HG03575 (cell line): Measurements from ENCODE around the gene MARK2.

Experiments
- ATAC-seq: cut with Tn5 transposase; IDR thresholded peaks from one replicate; pipeline ENCODE4 v1.9.1; 2021; ENCODE audit not compliant: unreplicated experiment, insufficient number of reproducible peaks, low FRiP score; ENCODE audit errors: extremely low read depth

MARK2 gene

DNA sequence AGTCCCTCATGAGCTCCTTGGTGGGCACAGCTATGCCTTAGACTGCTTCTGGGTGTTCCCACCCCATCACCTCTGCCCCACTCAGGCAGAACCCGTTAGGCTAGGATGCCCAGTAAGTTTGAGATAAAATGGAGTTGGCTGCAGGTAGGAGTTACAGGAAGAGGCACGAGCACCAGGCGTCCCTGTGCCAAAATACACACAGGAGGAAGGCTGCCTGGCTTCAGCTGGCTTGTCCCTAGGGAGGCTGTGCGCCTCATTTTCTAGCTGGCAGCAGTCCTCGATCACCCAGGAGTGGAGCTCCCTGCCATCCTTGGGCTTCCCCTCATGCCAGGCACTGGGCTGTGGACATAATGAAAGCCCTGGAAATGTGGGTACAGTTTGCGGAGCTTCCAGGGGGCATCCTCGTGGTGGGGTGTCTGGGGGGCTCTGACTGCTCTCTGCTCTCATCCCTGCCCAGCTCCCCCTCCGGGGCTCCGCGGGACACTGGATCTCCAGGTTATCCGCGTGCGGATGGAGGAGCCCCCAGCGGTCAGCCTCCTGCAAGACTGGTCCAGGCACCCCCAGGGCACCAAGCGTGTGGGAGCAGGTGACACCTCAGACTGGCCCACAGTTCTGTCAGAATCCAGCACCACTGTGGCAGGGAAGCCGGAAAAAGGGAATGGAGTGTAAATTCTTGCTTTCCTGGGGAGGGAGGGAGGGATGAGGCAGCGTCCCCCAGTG is 12.3 kb upstream of the MARK2 start:
- no peak for ATAC-seq

DNA sequence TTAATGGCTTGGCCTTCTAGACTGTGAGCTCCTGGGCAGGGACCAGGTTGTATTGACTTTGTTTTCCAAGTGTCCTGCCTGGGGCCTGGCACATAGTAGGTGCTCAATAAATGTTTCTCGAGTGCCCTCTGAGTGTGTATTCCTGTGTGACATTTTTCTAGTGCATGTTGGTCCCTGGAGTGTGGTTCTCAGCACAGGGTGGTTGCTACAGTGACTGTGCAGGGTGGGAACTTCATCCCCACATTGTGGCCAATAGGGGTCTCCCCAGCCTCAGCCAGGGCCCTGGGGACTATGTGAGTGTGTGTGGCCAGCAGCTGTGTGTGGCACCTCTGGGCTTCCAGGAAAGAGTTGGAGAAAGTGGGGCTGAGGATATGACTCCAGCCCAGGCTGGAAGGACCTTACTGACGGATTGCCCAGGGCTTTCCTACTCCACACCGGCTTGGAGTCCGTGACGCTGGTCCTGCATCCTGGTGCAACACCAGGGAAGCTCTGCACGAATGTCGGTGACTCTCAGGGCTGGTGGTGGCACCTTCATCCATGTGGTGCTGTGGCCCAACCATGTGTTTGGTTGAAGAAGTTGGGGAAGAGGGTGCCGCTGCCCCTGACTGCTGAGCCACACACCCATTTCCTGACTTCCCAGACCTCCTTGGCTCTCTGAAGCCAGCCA is 9.0 kb upstream of the MARK2 start:
- no peak for ATAC-seq

- ATAC-seq: no peak
Observed at GRCh38 chr11:63831326-63831725, 7.6 kb upstream of the MARK2 start.

GRCh38 chr11:63832336-63832735 is 6.6 kb upstream of the MARK2 start:
- ATAC-seq: no peak

DNA sequence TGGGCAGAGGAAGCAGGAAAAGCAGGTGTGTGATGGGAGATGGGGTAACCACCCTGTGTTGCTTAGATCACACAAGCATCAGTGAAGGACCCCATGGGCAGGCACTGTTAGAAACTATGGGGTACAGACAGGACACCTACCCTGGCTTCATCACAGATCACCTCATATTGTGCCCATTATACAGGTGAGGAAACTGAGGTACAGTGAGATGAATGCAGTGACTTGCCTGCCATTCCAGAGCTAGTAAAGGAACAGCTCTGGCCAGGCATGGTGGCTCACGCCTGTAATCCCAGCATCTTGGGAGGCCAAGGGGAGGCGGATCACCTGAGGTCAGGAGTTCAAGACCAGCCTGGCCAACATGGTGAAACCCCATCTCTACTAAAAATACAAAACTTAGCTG is 5.9 kb upstream of the MARK2 start:
- ATAC-seq: no peak

DNA sequence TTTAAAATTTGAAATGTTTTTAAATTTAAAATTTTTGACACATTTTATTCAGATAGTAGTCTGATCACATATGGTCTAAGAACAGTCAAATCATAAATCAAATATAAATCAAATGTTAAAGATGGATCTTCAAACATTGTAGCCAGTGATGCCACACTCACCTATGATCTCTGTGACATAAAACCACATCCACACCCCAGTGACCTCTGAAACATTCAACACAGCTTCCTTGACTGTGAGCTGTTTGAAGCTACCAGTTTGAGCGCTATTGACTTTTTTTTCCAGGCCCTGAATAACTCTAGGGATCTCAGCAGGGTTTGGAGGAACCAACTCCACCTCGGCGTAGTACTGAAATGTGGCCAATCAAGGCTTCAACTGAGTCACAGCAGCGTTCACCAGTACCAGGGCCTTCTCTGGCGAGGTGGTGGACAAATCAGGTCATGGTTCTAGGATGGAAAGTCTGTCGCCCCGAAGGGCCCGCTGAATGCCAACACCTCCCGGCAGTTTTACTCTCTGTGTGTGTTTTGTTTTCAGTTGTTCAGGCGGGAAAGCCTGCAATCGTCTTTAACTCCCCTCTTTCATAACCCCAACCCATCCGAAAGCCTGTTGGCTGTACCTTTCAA is 4.3 kb upstream of the MARK2 start:
- ATAC-seq: no peak

DNA sequence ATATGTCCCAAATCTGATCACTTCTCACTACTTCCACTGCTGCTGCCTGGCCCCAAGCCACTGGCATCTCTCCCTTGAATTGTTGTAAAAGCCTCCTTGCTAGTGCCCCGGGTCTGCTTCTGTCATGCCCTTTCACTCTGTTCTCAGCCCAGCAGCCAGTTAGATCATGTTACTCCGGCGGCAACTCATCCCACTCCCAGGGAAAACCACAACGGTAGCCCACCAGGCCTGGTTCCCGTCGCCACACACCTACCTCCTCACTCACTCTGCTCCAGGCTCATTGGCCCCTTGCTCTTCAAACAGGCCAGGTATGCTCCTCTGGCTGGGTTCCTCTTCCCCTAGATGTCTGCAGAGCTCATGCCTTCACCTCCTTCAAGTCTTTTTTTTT is 3.8 kb upstream of the MARK2 start:
- no peak for ATAC-seq

DNA sequence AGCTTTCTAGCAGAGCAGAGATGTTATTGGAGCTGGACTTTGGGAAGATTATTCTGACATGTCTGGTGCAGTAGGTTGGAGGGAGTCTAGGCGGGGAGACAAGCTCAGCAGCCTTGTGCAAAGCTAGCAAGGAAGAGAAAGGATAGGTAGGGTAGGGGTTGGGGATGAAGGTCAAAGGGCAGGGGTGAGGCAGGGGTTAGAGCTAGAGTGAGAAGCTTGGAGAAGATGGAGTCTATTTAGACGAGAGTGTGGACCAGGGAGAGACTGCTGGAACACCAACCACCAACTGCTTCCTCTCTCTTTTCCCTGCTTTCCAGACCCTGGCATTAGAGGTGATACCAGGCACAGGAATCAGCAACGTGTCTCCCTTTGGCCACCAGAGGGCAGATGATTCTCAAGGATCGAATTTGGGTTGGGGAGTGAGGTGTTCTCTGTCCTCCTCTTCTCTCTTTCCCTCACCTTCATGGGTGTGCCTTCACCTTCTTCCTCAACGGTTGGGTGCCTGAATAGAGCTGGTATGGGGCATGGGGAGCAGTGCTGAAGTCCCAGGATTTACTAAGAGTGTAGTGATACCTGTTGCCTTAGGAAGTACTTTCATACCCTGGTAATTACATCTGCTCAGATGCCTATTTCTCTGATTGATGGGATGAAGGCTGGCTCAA is 1.8 kb upstream of the MARK2 start:
- no peak for ATAC-seq

GRCh38 chr11:63837739-63838138 is 1.2 kb upstream of the MARK2 start:
- ATAC-seq: no peak

DNA sequence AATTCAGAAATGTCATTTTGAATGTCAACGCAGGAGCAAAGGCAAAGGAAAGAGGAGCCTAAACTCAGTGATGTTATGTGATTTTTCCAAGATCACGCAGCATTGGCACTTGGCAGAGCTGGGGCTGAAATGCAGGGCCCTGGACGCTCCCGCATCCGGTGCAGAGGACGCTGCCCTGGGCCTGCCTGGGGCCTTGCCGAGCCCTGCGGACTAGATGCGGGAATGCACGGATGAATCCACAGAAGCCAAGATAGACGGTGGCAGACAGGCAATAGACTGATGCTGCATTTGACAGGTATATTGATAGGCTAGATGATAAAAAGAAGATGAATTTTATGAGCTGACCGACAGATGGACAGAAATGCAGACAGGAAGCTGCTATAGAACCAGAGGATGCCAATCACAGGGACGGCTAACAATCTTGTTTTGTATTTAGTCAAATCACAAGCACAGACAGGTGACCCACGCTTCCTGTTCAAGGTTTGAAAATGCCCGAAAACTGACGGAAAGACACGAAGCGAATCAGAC is 696 bp upstream of the MARK2 start:
- ATAC-seq: no peak

DNA sequence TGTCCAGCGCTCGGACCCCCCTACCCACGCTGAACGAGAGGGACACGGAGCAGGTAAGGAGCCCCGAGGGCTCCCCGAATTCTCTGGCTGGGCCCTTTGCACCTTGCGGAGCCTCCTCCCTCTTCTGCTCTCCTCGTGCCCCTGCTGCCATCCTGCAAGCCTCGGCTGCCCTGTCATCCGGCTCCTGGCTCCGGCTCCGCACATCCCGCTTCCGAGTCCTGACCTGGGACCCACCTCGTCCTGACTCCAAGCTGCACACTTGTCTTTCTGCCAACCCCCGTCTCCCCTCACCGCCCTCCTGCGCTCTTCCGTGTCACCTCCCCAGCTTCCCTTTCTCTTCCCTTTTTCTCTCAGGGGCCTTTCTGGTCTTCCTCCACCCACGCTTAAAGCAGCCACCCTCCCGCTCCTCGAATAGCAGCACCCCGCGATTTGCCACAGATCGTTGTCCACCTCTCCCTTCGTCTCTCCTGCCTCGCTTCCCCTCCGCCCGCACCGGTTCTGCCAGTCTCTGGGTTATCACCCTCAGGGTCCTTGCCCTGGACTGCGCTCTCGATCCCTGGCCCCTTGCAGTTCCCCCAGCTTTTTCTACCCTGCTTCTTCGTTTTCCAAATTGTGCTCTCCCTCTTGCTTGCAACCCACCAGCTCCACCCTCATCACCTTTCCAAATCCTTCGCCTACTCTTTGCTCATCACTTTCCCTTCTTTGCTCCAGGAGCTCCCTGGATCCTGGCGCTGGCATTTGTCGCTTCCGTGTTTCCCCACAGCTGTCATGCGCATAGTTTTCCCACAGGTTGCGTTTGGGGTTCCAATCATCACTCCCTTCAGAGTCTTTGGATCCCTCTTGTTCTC is 822 bp downstream of the MARK2 start:
- no peak for ATAC-seq

GRCh38 chr11:63840356-63841060 is 1.6 kb downstream of the MARK2 start:
- no peak for ATAC-seq

GRCh38 chr11:63841554-63841953 is 2.6 kb downstream of the MARK2 start:
- no peak for ATAC-seq

DNA sequence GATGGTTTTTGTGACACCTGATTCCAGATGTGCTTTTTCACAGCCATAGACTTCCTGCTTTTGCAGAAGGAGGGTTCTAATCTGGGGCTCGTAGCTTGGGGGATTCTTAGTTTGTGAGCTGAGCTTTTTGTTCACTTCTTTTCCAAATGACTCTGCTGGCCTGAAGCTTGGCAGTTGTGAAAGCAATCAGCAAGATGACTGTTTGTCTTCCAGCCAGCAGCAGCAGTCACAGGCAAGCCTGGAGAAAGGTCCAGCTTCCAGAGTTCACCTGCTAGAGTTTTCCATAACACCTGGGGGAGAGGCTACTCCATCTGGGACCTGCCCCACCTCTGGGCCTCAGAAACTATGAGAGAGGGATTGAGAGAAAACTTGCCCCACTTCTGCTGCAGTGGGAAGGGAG is 4.1 kb downstream of the MARK2 start:
- no peak for ATAC-seq

DNA sequence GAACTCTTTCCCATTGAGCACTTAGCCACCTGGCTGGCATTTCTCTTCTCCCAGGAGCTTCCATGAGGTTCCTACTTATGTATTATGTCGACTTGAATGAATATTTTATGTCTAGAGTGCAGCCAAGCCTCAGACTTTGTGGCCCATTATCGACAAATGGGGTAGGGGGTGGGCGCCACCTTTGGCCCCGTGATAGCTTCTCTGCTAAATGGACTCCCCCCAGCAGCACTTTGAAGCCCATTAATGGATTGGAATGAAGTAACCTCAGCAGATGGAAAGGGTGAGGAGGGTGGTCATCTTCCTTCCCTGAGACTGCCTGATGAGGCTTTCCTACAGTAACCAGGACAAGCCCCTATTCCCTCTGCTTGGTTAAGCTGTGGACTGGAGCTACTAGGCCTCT is 5.9 kb downstream of the MARK2 start:
- no peak for ATAC-seq

DNA sequence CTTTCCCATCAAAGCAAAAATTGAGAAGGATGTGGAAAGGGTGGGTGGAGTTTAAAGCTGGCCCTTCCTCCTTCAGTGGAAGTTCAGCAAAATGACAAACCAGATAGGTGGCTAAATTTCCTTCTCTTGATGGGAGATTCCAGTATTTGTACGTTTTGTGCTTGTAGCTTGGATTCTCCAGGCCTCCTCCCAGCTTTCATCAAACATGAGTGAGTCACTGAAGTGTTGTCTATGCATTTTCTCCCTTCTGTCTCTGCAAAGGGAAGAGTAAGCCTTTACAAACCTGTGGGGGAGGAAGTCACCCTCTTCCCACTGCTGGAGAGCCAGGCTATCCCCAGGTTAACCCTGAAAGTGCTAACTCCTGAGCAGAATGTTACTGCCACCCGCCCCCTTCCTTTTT is 6.4 kb downstream of the MARK2 start:
- ATAC-seq: no peak

GRCh38 chr11:63845911-63846310 is 7.0 kb downstream of the MARK2 start:
- ATAC-seq: no peak

- no peak for ATAC-seq
Observed at GRCh38 chr11:63846897-63847296, 8.0 kb downstream of the MARK2 start.
